Panc1 (cell line): ENCODE data around the gene DNAH6. TPM values are rescaled to one million over a fixed set of nuclear protein-coding genes. Genes with fewer than 3 reads are reported as not detected.
A peak's percentile ranks its signal among the peaks of the same experiment; 100 is the strongest.

Experiments used
- ATAC-seq: fragments of 200-7000 bp; cut with Tn5 transposase; 2 replicates; pipeline ENCODE4 v1.9.1; 2020; ENCODE audit warnings: mild to moderate bottlenecking, moderate library complexity
- BruUV-seq: library from RNA; stranded (reverse); fragments of 400-500 nt; replicated peaks from 2 replicates; lab custom pipeline; 2021; lab: Mats Ljungman, UMichigan
- CTCF ChIA-PET: fragments of 300-600 bp; sonication (Branson Sonifier 250); formaldehyde crosslinking; loops from one replicate; lab custom pipeline; 2022; ENCODE audit warnings: antibody characterized with exemption; lab: Charles Lee
- POLR2A ChIA-PET: fragments of 300-600 bp; sonication (Branson Sonifier 250); formaldehyde crosslinking; loops from one replicate; lab custom pipeline; 2022; ENCODE audit warnings: antibody characterized with exemption; lab: Charles Lee
- DNase-seq: peaks from one replicate; pipeline ENCODE4 v3.0.0-alpha.2; 2010; ENCODE audit warnings: low read depth, low spot score
- H3K27ac ChIP-seq: 2 replicates; pipeline ENCODE4 v1.5.1; 2011; ENCODE audit warnings: mild to moderate bottlenecking, low read length, inconsistent platforms
- H3K27me3 ChIP-seq: fragments of 200-500 bp; sonication (Bioruptor generic); 2 replicates; pipeline ENCODE4 v1.6.0; 2014; ENCODE audit warnings: low read length, inconsistent platforms; ENCODE audit not compliant: control insufficient read depth, insufficient read depth
- H3K36me3 ChIP-seq: fragments of 200-500 bp; sonication (Bioruptor generic); 2 replicates; pipeline ENCODE4 v1.5.1; 2014; ENCODE audit warnings: inconsistent platforms, mild to moderate bottlenecking, low read length, moderate library complexity; ENCODE audit not compliant: control insufficient read depth, insufficient read depth
- H3K4me1 ChIP-seq: 2 replicates; pipeline ENCODE4 v1.5.1; 2011; ENCODE audit warnings: inconsistent platforms, mild to moderate bottlenecking, low read length, moderate library complexity; ENCODE audit not compliant: control insufficient read depth, insufficient read depth
- H3K4me3 ChIP-seq, 2 experiments: 2 replicates each; pipeline ENCODE4 v1.5.1; 2011 to 2012; ENCODE audit warnings: low read depth in 2 of 2, low read length in 2 of 2, mild to moderate bottlenecking in 2 of 2, inconsistent platforms in 1 of 2, moderate library complexity in 1 of 2
- H3K9me3 ChIP-seq: fragments of 200-500 bp; sonication (Bioruptor generic); 2 replicates; pipeline ENCODE4 v1.5.1; 2014; ENCODE audit warnings: low read depth, mild to moderate bottlenecking, inconsistent platforms, low read length, moderate library complexity; ENCODE audit not compliant: control insufficient read depth, insufficient read depth
- POLR2AphosphoS5 ChIP-seq: IDR thresholded peaks from 2 replicates; pipeline ENCODE4 v1.6.1; 2012; ENCODE audit warnings: mild to moderate bottlenecking, low read depth, low read length, moderate library complexity
- SIN3A ChIP-seq: IDR thresholded peaks from 2 replicates; pipeline ENCODE4 v1.6.1; 2012; ENCODE audit warnings: low read depth, mild to moderate bottlenecking, low read length, moderate library complexity, borderline replicate concordance; ENCODE audit not compliant: insufficient read depth
- TCF7L2 ChIP-seq: IDR thresholded peaks from 2 replicates; pipeline ENCODE4 v1.6.1; 2011; ENCODE audit warnings: mild to moderate bottlenecking, low read depth, low read length, inconsistent platforms
- in situ Hi-C: cut with HindIII; loops from 2 replicates; pipeline ENCODE4 v1.10.0; 2016; ENCODE audit warnings: low sequenced_read_pairs, low pct_unique_long_range_greater_than_20kb
- intact Hi-C: fragments of 100-400 bp; cut with micrococcal nuclease; formaldehyde crosslinking; loops from one replicate; pipeline ENCODE4 v1.10.0; 2022; ENCODE audit not compliant: unreplicated experiment
- total RNA-seq: library from RNA; stranded (reverse); gene quantifications from one replicate; pipeline ENCODE4 v1.2.1, GENCODE V29; 2021; ENCODE audit not compliant: unreplicated experiment
- TF ChIP-seq, protein P1 (sequence below): fragments of 450-650 bp; IDR thresholded peaks from 2 replicates; pipeline ENCODE4 v1.5.1; 2017; ENCODE audit warnings: mild to moderate bottlenecking
- TF ChIP-seq, protein P2 (sequence below), 2 experiments: IDR thresholded peaks; 2 replicates each; pipeline ENCODE4 v1.6.1; 2011 to 2012; ENCODE audit warnings: low read depth in 2 of 2, control low read depth in 1 of 2, low read length in 1 of 2, mild to moderate bottlenecking in 1 of 2, moderate library complexity in 1 of 2; ENCODE audit not compliant: insufficient read depth in 1 of 2

The DNAH6 gene
- total RNA-seq, 1 experiment from 2014 or later, result 0.26 TPM

GRCh38 chr2:84629550-84629949 lies 113.3 kb downstream of the DNAH6 start:
- CTCF ChIA-PET, result interaction anchor here (0.6 kb wide), 1 partner anchor 47 kb away, joined by 3 read pairs; no protein-coding TSS in a partner anchor
- no peak for DNase-seq
- Histone ChIP-seq H3K4me1 (no peaks in the 10 kb centered on the region), H3K36me3 (no peaks in the 10 kb centered on the region), H3K9me3 (no peaks in the 10 kb centered on the region), H3K4me3 (no peak overlapping the region), H3K27ac (no peak overlapping the region), H3K27me3 (peaks cover 4% of the 10 kb centered on the region; the same call in 1 of the 2 replicates)
- ATAC-seq, result no peak
- in situ Hi-C loops, result no loop called here
- TF ChIP-seq SIN3A (no peak), POLR2AphosphoS5 (no peak), TCF7L2 (no peak)
- TF ChIP-seq, protein P1, sequence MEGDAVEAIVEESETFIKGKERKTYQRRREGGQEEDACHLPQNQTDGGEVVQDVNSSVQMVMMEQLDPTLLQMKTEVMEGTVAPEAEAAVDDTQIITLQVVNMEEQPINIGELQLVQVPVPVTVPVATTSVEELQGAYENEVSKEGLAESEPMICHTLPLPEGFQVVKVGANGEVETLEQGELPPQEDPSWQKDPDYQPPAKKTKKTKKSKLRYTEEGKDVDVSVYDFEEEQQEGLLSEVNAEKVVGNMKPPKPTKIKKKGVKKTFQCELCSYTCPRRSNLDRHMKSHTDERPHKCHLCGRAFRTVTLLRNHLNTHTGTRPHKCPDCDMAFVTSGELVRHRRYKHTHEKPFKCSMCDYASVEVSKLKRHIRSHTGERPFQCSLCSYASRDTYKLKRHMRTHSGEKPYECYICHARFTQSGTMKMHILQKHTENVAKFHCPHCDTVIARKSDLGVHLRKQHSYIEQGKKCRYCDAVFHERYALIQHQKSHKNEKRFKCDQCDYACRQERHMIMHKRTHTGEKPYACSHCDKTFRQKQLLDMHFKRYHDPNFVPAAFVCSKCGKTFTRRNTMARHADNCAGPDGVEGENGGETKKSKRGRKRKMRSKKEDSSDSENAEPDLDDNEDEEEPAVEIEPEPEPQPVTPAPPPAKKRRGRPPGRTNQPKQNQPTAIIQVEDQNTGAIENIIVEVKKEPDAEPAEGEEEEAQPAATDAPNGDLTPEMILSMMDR, result no peak
- TF ChIP-seq, protein P2, sequence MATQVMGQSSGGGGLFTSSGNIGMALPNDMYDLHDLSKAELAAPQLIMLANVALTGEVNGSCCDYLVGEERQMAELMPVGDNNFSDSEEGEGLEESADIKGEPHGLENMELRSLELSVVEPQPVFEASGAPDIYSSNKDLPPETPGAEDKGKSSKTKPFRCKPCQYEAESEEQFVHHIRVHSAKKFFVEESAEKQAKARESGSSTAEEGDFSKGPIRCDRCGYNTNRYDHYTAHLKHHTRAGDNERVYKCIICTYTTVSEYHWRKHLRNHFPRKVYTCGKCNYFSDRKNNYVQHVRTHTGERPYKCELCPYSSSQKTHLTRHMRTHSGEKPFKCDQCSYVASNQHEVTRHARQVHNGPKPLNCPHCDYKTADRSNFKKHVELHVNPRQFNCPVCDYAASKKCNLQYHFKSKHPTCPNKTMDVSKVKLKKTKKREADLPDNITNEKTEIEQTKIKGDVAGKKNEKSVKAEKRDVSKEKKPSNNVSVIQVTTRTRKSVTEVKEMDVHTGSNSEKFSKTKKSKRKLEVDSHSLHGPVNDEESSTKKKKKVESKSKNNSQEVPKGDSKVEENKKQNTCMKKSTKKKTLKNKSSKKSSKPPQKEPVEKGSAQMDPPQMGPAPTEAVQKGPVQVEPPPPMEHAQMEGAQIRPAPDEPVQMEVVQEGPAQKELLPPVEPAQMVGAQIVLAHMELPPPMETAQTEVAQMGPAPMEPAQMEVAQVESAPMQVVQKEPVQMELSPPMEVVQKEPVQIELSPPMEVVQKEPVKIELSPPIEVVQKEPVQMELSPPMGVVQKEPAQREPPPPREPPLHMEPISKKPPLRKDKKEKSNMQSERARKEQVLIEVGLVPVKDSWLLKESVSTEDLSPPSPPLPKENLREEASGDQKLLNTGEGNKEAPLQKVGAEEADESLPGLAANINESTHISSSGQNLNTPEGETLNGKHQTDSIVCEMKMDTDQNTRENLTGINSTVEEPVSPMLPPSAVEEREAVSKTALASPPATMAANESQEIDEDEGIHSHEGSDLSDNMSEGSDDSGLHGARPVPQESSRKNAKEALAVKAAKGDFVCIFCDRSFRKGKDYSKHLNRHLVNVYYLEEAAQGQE (IDR thresholded peaks at IDR 0.05; ENCODE audit: insufficient read depth in 1 of 2, low read depth in 2 of 2, low read length in 1 of 2), result no peak
- no TSS peak for BruUV-seq
- POLR2A ChIA-PET, result no interaction called here
- intact Hi-C loops, result no loop called here

GRCh38 chr2:84631047-84631446 lies 114.7 kb downstream of the DNAH6 start:
- DNase-seq (peak; percentile 10), ATAC-seq (peak; percentile 81; the same call in 1 of the 2 replicates)
- Histone ChIP-seq H3K36me3 (no peaks in the 10 kb centered on the region), H3K27me3 (peaks cover 4% of the 10 kb centered on the region; the same call in 1 of the 2 replicates), H3K4me1 (no peaks in the 10 kb centered on the region), H3K4me3 (no peak overlapping the region), H3K9me3 (no peaks in the 10 kb centered on the region), H3K27ac (no peak overlapping the region)
- TF ChIP-seq, protein P1, result peak; percentile 69
- TF ChIP-seq TCF7L2, result no peak
- no peak for TF ChIP-seq POLR2AphosphoS5
- TF ChIP-seq, protein P2 (IDR thresholded peaks at IDR 0.05; ENCODE audit: insufficient read depth in 1 of 2, low read depth in 2 of 2, low read length in 1 of 2), result no peak
- TF ChIP-seq SIN3A, result no peak
- BruUV-seq, result no TSS peak
- ChIA-PET POLR2A (no interaction called here), CTCF (no interaction called here)
- intact Hi-C loops, result loop anchor here (1.0 kb wide), 1 partner anchor 135 kb away; no protein-coding TSS in a partner anchor
- in situ Hi-C loops, result no loop called here
